GM18873 (cell line): ENCODE results near the gene HLA-F.

Source experiments
- ATAC-seq: cut with Tn5 transposase; IDR thresholded peaks from one replicate; pipeline ENCODE4 v1.9.1; 2021; ENCODE audit warnings: mild to moderate bottlenecking, moderate library complexity, moderate number of reproducible peaks; ENCODE audit not compliant: unreplicated experiment, low FRiP score

HLA-F gene

DNA sequence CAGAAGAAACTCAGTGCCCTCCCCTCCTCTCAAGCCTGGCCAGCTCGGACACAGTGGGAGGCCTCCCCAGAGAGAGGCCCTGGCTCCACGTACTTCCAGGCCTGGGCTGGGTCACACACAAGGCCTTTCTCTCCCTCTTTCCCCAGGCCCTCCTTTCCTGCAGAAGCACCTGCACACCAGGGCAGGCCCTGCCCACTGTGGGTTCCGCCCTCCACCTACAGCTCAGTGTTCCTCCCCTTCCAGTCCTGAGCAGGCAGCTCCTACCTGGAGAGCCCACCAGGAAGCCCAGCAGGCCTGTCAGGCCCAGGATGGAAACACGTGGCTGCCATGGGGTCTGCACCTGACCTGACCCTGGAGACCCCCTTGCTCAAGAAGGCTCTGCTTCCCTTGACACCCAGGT, 18.9 kb downstream of the HLA-F start:
- no peak for ATAC-seq

DNA sequence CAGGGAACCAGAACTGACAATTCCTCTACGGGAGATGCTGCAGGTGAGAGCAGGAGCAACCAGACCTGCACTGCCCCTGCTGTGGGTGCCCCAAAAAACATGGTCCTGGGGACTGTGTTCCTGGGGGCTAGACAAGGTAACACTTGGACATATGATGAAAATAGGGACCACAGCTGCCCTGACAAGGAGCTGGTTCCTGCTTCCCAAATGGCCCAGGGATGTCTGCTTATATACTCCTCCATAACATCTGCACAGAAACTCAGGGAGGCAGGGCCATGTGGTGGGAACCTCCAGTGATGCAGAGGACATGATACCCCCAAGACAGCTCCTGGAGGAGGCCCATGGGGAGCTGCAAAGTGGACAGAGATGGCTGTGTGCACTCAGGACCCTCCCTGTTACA, 19.8 kb downstream of the HLA-F start:
- ATAC-seq, result no peak

DNA sequence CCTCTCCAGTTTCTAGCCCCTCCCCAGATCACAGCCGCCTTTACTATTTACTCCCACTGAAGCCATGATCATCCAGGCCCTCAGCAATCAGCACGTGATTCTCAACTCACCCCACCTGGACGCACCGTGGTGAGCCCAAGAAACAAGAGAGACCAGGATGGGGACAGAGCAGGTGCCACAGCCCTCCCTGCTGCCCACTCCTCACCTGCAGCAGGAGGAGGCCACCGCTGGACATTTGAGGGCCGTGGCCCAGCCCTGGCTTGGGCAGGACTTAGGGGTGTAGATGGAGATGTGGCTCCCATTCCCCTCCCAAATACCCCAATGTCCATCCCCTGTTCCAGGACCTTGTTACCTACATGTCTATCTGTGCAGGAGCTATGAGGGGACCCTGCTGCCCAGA, 20.3 kb downstream of the HLA-F start:
- no peak for ATAC-seq

DNA sequence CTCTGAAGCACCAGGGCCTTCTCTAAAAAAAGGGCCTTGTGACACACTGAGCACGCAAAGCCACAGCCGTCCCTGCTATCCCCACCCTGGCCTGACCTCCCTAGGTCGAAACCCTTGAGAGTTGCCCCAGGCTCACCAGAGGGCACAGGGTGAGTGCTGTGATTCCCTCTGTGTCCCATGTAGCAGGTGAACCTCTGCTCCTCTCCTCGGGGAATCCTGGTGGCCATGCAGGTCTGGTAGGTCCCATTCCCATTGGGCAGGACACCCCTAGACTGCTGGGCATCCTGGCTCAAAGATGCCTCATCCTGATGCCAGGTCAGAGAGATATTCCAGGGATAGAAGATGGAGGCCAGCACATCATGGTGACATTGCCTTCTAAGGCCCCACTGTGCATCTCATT, 20.9 kb downstream of the HLA-F start:
- no peak for ATAC-seq

DNA sequence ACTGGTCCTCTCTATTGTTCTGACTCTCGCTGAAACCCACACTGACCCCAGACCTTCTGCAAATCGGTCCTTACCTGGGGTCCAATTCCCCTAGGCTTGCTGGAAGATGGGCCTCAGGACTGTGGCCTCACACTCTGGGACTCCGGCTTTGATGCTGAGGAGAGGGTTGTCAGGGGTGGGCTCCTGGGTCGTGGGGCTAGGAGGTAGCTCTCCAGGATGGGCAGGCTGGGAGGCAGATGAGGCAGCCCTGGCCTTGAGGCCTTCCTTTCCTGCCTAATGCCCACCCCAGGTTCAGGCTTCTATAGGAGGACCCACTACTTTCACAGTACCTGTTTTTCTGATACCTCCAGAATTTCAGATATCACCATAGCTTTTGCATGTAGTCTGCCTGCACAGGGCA, 21.4 kb downstream of the HLA-F start:
- ATAC-seq, result no peak

DNA sequence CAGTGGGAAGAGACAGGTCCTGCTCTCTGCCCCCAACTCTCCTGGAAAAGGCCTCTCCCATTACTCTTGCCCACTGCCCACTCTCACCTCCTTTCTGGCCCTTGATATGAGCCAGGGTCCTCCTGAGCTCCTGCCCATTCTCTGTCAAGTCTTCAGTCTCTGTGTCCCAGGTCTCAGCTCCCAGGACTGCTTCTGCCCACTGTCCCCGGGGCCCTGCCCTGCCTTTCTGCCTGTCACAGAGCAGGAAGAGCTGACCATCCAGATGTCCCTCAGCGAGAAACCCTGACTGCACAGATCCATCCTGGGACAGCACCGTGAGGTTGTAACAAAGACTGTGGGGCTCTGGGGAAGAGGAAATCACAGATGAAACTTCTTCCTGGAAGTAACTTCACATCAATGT, 22.2 kb downstream of the HLA-F start:
- ATAC-seq, result no peak

DNA sequence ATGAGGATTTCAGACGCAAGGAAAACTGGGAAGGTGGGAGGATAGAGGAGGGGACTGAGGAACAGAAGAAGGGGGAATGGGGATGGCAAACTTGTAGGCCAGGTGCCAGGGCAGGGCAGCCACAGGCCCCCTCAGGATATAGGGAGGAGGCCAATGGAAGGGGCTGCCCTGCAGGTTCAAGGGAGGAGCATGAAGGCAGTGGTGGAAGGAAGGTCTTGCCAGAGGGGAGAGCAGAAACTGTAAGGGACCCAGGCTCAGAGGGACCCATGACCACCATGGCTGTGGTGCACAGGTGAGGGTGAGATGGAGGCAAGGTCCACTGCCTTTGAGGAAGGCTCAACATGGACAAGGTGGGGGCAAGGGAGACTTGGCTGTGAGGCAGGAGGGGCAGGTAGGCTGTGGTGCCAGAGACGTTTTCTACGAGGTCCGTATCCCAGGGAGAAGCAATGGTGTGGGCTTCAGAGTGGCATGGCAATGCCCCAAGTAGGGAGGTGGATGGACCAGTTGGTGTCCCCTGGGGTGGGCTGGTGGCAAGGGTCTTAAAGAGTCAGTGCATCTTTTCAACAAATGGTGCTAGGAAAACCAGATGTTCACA, 22.7 kb downstream of the HLA-F start:
- no peak for ATAC-seq

DNA sequence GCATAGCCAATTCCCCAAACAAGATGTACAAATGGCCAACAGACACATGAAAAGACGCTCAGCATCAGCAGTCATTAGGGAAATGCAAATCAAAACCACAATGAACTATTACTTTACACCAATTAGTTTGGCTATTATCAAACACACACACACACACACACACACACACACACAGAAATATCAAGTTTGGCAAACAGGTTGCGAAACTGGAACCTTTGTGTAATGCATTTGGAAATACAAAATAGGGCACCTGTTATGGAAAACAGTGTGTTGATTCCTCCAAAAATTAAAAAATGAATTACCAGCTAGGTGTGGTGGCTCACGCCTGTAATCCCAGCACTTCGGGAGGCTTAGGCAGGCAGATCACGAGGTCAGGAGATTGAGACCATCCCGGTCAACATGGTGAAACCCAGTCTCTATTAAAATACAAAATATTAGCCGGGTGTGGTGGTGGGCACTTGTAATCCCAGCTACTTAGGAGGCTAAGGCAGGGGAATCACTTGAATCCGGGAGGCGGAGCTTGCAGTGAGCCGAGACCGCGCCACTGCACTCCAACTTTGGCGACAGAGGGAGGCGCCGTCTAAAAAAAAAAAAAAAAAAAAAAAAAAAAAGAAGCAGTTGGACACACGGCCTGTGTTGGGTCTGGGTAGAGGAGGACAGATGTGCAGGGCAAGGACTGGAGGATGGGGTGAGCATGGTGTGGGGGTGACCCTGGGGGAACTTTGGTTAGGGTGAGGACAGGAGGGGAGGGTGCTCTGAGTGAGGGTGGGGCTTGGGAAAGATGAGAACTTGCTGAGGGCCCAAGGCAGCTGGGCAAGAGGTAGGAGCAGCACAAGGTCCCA, 23.8 kb downstream of the HLA-F start:
- no peak for ATAC-seq

DNA sequence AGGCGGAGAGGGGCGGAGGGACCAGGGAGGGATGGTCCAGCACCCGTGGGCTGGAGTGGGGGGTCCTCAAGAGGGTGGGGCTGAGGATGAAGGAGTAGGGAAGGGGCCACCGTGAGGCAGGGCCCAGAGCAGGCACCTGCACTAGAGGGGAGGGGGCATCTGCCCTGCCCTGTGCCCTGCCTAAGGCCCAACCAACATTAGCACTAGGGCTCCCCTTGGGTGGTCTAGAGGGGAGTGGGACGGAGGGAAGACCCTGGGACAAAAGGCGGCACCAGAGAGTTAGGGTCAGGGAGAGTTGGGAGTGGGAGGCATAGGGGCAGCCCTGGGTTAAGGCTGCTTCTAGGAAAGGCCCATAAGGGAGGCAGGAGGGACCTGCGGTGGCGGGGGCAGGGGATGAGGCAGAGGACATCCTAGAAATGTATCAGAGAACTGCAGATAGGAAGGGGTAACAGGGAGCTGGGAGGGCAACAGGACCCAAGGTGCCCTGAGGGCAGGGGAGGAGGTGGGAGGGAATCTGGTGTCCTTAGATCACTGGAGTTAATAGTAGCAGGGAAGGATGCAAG, 24.5 kb downstream of the HLA-F start:
- ATAC-seq, result no peak

DNA sequence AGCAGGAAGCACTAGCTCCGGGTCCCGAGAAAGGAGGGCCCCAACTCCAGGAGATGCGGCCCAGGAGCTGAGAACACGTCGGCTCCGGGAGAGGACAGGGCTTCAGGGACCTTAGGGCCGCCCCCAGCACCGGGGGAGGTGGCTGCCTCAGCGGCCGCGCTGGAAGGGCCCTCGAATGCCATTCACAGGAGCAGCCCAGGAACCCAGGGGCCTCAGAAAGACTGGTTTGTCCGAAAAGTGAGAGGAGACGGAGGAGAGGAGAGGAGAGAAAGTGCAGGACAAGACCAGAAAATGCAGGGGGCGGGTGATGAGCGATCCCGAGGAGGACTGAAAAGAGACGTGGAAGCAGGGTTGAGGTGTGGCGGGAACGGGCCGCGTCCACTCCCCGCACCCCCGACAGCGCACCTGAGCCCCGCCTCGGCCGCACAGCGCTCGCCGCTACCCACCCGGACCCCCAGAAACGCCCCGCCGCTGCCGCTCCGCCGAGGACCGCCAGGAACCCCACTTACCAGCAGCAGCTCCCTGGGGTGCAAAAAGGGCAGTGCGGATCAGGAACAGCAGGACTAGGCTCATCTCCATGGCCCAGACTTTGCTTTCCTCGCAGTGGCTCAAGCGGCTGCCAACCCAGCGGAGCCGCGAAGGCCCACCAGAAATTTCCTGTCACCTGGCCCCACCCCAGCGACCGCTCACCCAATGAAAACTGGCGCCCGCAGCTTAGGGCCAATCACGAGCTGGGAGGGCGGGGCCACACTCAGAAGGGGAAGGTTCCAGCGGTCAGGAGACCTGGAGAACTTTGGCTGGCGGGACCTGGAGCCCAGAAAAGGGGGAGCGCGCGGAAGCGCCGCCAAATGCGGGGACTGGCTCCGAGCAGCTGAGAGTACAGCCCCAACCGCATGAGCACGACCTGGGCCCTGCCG, 25.4 kb downstream of the HLA-F start:
- peak; percentile 43 for ATAC-seq

DNA sequence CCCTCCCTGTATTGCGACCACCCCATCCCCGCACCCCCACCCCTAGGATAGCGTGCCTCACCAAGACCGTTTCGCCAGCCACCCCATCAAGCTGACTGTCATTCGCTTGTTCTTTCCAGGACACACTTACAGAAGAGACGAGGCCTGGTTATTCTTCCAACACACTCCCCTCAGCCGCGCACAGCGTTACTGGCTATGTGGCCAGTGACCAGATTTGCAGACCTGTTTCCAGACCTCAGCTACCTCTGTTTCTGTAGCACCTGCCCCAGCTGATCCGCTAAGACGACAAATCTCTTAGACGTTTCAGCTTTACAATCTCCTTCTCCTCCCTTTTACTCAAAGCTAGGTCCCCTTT, 26.1 kb downstream of the HLA-F start:
- no peak for ATAC-seq

DNA sequence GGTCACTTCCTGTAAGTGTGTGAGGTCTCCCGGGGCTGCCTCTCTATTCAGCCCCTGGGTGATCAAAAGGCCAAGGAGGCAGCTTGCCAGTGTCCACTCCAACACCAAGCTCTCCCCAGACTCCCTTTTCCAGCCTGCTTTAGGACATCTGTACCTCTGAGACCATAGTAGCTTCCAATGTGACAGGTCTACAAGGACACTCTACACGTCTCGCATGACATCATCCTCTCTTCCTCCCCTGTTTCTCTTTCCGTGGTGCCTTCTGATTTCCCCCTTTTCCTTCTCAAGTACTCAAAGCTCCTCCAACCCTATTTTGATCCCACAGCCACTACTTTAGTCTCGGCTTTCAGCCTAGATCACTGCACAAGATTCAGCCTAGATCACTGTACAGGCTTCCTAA, 26.4 kb downstream of the HLA-F start:
- no peak for ATAC-seq

DNA sequence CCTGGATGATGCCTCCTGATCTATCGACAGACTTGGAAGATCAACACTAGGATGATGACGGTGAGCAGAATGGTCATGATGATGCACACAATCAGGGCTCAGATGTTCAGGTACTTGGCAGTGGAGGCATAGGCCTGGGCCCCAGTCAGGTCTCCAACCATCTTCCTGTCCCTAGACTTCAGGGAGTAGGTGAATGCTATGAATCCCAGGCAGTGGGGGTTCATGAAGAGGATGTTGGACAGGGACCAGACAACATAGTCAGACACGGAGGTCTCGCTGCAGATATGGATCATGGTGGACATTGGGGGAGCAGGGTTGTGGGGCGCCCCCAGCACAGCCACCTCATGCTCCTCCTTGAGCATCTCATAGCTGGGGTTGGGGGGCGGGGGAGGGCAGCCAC, 27.5 kb downstream of the HLA-F start:
- ATAC-seq, result no peak

DNA sequence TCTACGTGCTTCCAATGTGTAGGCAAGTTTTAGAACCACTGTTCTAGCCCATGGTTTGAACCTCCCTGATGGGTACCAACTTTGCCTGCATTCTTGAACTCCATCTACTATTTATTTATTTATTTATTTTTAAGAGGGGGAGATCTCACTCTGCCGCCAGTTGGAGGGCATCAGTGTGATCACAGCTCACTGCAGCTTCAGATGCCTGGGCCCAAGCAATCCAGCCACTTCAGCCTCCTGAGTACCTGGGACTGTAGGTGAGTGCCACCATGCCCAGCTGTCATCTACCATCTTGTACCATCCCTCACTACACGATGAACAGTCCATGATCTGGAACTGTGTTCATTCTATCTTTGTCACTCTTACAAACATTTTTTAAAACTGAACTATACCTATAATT, 28.2 kb downstream of the HLA-F start:
- ATAC-seq, result no peak

DNA sequence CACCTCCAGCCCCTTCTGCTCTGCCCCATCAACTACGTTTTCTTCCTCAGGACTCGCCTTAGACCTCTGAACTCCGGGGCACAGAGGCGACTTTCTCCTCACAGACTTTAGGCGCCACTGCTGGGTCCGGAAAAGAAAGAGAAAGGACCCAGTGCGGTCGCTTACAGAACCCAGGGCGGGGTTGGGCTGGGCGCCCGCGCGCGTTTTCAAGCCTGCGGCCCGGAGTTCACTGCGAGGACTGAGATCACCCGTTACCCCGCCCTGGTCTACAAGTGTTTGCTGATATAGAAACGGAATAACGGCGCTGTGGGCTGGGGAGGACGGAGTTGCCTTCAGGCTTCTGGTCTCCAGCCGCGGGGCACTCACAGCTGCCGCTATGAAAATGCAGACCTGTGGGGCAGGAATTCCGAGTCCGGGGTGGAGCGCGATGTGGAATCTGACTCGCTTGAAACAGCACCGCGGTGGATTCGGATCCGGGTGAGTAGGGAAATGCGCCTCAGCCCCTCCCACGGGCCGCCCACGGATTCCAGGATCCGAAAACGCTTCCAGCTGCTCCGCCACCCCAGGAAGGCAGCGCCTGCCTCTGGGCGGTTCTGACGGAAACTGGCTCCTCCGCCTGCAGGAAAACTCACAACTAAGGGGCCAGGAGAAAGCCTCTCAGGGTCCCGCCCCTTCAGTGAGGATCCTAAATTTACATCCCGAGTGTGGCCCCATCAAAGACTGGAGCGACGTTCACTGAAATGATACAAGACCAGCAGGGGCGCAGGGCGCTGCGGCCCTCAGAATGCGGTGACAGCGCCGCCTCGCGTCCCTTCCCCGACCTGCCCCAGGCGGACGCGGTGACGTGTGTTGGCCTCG, 29.4 kb downstream of the HLA-F start:
- peak; percentile 54 for ATAC-seq

DNA sequence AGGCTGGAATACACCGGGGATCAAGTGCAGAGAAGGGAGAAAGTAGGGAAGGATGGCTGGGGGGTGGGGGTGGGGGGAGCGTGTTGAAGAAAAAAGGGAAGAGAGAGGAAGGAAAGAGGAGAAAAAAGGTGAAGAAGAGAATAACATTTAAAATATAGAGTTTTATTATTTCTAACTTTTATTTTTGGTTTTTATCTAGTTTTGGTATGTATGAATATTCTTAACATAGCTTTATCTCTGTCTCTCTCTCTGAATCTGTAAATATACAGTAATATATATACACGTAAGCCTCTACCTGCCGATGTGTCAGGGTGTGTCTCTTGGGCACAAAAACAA, 30.0 kb downstream of the HLA-F start:
- ATAC-seq, result no peak

DNA sequence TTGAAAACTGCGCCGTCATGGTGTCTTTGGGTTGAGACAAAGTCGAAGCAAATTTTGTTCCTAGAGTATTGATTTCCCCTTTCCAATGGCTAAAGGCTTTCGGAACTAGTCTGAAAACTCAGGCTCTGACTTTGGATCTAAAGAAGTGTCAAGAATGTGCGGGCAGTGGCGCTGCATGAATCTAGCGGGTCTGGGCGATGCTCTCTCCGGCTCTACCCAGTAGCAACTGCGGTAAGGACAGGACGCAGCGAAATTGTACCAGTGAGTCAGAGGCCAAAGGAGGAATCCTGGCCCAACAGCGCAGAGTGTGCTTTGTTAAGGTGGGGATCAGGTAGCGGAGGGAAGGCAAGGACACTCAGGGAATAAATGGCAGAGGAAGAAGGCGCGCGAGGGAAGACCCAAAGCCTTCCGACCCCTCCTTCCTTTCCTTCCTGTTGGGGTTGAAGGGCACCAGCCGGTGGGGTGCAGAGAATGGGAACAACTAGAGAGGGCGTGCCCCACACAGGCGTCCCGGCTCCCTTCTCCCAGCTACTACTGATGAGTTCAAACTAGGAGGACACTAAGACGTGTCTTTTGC, 32.1 kb downstream of the HLA-F start:
- ATAC-seq, result no peak

DNA sequence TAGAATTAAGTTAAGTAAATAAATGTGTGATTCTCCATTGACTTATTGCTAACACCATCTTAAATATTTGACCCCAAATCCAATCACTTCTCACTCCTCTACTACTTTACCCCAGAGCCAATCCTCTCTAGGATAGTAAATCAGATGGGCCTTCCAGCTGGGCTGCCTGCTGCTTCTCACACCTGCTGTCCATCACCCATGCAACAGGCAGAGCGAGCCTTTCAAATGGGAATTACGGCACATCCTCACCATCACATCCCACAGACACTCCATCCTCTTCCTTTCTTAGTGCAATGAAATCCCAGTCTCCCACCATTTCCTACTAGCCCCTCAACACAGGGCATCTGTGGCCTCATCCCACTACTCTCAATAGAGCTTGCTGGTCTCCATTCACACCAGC, 34.0 kb downstream of the HLA-F start:
- no peak for ATAC-seq

DNA sequence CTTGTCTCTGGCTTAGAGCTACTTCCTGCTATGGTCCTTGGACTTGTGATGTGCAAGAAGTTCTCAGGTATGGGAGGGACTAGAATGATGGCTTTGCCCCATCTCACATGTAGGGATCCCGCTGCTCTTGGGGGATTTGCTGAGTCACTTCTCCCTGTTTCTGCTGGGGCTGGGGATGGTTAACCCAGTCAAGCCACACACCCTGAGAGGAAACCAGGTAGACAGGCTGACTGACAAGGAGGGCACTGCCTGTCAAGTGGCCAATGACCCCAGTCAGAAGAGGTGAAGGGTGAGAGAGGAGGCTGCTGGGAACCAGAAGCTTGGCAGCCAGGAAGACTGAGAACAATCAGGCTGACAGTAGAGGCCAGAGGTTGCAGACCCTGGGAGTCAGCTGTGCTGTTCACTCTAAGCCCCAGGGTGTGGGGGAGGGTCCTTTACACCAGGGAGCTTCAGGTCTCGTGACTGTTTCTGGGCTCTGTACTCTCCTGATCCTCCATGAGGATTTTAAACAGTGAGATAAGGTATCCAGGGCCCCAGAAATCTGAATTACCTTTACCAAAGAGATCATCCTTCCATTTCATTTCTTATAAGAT, 34.6 kb downstream of the HLA-F start:
- ATAC-seq, result no peak

DNA sequence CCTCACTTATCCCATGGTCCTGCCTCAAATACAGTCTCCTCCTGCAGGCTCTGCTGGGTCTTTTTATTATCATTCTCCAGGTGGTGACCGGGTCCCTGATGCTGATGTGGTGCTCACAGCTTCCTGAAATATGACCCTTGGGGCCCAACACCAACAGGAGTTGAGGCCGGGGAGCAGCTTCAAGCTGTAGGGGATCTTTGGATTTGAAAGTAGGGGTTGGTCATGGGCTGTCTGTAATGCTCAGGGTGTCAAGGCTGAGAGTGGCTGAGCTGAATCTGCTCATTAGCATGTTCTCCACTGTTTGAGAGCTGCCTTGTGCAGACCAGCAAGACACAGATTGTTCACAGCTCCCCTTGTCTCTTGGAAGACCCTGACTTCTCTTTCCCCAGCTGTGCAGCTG, 35.5 kb downstream of the HLA-F start:
- ATAC-seq, result no peak
